Endometrial microvascular endothelial cells (primary cell): ENCODE results near the gene CES3. TPM values are rescaled to one million over a fixed set of nuclear protein-coding genes. Genes with fewer than 3 reads are reported as not detected.
"Not testable (repeated sequence)": the region's sequence is repeated elsewhere in the genome, so short reads cannot be mapped to it uniquely, and the experiment has no call there.

ENCODE experiments used
- in situ Hi-C: cut with HindIII; loops from 2 replicates; pipeline ENCODE4 v1.10.0; 2017; ENCODE audit warnings: low sequenced_read_pairs, low pct_unique_long_range_greater_than_20kb; ENCODE audit errors: inconsistent ontology term
- total RNA-seq: library from RNA; depleted of rRNA; stranded (reverse); fragments of >200 nt; gene quantifications from one replicate; pipeline ENCODE4 v1.2.3, GENCODE V29; 2015; ENCODE audit errors: inconsistent ontology term

CES3 gene
- total RNA-seq, 1 donor from 2014 or later: not detected

- in situ Hi-C loops: no loop called here
These were observed 2.0 kb upstream of the CES3 start for GRCh38 chr16:66958857-66959703.

GRCh38 chr16:66959704-66960161 lies 1.3 kb upstream of the CES3 start:
- in situ Hi-C loops: no loop called here

GRCh38 chr16:66960270-66960669 lies 796 bp upstream of the CES3 start:
- in situ Hi-C loops: no loop called here

- in situ Hi-C loops: no loop called here
These were observed 848 bp downstream of the CES3 start for GRCh38 chr16:66961914-66962313.

GRCh38 chr16:66964049-66964448 lies 3.0 kb downstream of the CES3 start:
- in situ Hi-C loops: no loop called here

- in situ Hi-C loops: no loop called here
These were observed 7.8 kb downstream of the CES3 start for GRCh38 chr16:66968847-66969246.

GRCh38 chr16:66970775-66971720 lies 10.0 kb downstream of the CES3 start:
- in situ Hi-C loops: no loop called here

- in situ Hi-C loops: no loop called here
These were observed 11.9 kb downstream of the CES3 start for GRCh38 chr16:66972983-66973382.

- in situ Hi-C loops: no loop called here
These were observed 12.7 kb downstream of the CES3 start for GRCh38 chr16:66973716-66974115.

GRCh38 chr16:66974156-66974931 lies 13.3 kb downstream of the CES3 start:
- in situ Hi-C loops: not testable (repeated sequence)

- in situ Hi-C loops: not testable (repeated sequence)
These were observed 13.8 kb downstream of the CES3 start for GRCh38 chr16:66974932-66975246.

- in situ Hi-C loops: no loop called here
These were observed 14.3 kb downstream of the CES3 start for GRCh38 chr16:66975302-66975893.

GRCh38 chr16:66976746-66977145 lies 15.7 kb downstream of the CES3 start:
- in situ Hi-C loops: no loop called here

- in situ Hi-C loops: no loop called here
These were observed 16.5 kb downstream of the CES3 start for GRCh38 chr16:66977341-66978113.

- in situ Hi-C loops: no loop called here
These were observed 18.1 kb downstream of the CES3 start for GRCh38 chr16:66979011-66979717.

- in situ Hi-C loops: no loop called here
These were observed 22.0 kb downstream of the CES3 start for GRCh38 chr16:66983033-66983432.

- in situ Hi-C loops: no loop called here
These were observed 23.8 kb downstream of the CES3 start for GRCh38 chr16:66984892-66985311.
